Omental fat pad (tissue), 4 donors: ENCODE results near the gene MAN1C1. TPM values are rescaled to one million over a fixed set of nuclear protein-coding genes. Genes with fewer than 3 reads are reported as not detected.
"Not testable (repeated sequence)": the region's sequence is repeated elsewhere in the genome, so short reads cannot be mapped to it uniquely, and the experiment has no call there.

Experiments used
- ATAC-seq: fragments of 150-250 bp; one replicate; pipeline ENCODE4 v1.9.1; 2016; ENCODE audit warnings: mild to moderate bottlenecking, moderate library complexity; ENCODE audit not compliant: low FRiP score
- DNase-seq: peaks from one replicate; pipeline ENCODE4 v3.0.0-alpha.2; 2019; ENCODE audit warnings: low spot score
- total RNA-seq, 4 donors: library from RNA; depleted of rRNA; stranded (reverse); fragments of >200 nt; gene quantifications; one replicate each; pipeline ENCODE4 v1.1.0, GENCODE V29; 2016
- TF ChIP-seq, protein P1 (sequence below), 3 donors: fragments of 450-650 bp; IDR thresholded peaks; one replicate each; pipeline ENCODE4 v1.5.1; 2016 to 2017; ENCODE audit warnings: antibody characterized with exemption in 3 of 3, mild to moderate bottlenecking in 3 of 3, moderate library complexity in 2 of 3

The MAN1C1 gene
- total RNA-seq, 4 donors from 2014 or later: 21.0 to 47.4 (median 24.4) TPM

DNA sequence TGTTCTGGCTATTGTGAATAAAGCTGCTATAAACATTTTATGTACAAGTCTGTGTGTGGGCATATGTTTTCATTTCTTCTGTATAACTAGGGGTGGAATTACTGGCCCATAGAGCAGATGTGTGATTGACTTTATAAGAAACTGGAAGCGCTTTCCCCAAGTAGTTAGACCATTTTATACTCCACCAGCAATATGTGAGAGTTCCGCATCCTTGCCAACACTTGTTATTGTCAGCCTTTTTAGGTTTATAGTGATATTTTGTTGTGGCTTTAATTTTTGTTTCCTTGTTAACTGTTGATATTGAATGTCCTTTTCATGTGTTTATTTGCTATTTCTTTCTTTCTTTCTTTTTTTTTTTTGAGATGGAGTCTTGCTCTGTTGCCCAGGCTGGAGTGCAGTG lies 9.4 kb downstream of the MAN1C1 start:
- ATAC-seq (no peak), DNase-seq (no peak)
- TF ChIP-seq, protein P1, sequence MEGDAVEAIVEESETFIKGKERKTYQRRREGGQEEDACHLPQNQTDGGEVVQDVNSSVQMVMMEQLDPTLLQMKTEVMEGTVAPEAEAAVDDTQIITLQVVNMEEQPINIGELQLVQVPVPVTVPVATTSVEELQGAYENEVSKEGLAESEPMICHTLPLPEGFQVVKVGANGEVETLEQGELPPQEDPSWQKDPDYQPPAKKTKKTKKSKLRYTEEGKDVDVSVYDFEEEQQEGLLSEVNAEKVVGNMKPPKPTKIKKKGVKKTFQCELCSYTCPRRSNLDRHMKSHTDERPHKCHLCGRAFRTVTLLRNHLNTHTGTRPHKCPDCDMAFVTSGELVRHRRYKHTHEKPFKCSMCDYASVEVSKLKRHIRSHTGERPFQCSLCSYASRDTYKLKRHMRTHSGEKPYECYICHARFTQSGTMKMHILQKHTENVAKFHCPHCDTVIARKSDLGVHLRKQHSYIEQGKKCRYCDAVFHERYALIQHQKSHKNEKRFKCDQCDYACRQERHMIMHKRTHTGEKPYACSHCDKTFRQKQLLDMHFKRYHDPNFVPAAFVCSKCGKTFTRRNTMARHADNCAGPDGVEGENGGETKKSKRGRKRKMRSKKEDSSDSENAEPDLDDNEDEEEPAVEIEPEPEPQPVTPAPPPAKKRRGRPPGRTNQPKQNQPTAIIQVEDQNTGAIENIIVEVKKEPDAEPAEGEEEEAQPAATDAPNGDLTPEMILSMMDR (IDR thresholded peaks at IDR 0.05): no peak

DNA sequence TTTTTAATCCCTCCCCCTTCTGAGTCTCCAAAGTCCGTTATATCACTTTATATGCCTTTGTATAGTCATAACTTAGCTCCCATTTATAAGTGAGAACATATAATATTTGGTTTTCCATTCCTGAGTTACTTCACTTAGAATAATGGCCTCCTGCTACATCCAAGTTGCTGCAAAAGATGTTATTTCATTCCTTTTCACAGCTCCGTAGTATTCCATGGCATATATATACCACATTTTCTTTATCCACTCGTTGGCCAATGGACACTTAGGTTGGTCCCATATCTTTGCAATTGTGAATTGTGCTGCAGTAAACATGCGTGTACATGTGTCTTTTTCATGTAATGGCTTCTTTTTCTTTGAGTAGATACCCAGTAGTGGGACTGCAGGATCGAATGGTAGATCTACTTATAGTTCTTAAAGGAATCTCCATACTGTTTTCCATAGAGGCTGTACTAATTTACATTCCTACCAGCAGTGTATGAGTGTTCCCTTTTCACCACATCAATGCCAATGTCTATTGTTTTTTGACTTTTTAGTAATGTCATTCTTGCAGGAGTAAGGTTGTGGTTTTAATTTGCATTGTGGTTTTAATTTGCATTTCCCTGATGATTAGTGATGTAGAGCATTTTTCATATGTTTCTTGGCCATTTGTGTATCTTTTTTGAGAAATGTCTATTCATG lies 12.3 kb downstream of the MAN1C1 start:
- DNase-seq: no peak
- ATAC-seq: no peak
- TF ChIP-seq, protein P1 (IDR thresholded peaks at IDR 0.05): no peak

DNA sequence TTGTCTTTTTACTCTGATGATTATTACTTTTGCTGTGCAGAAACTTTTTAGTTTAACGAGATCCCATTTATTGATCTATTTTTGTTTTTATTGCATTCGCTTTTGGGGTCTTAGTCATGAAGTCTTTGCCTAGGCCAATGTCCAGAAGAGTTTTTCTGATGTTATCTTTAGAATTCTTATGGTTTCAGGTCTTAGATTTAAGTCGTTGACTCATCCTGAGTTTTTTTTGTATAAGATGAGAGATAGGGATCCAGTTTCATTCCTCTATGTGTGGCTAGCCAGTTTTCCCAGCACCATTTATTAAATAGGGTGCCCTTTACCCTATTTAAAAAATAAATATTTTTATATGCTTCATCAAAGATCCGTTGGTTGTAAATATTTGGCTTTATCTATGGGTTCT lies 13.2 kb downstream of the MAN1C1 start:
- TF ChIP-seq, protein P1 (IDR thresholded peaks at IDR 0.05): no peak
- ATAC-seq: no peak
- no peak for DNase-seq

DNA sequence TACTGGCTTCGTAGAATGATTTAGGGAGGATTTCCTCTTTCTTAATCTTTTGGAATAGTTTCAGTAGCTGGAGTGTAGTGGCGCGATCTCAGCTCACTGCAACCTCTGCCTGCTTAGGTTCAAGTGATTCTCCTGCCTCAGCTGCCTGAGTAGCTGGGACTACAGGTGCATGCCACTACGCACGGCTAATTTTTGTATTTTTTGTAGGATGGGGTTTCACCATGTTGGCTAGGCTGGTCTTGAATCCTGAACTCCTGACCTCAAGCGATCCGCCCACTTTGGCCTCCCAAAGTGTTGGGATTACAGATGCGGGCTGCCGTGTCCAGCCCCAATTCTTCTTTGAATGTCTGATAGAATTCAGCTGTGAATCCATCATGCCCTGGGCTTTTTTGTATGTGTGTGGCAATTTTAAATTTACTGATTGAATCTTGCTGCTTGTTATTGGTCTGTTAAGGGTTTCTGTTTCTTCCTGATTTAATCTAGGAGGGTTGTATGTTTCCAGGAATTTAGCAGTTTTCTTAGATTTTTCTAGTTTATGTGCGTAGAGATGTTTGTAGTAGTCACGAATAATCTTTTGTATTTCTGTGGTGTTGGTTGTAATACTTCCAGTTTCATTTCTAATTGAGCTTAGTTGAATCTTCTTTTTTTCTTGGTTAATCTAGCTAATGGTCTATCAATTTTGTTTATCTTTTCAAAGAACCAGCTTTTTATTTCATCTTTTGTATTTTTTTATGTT lies 15.3 kb downstream of the MAN1C1 start:
- TF ChIP-seq, protein P1 (IDR thresholded peaks at IDR 0.05): no peak
- DNase-seq (no peak), ATAC-seq (peak; percentile 57)

DNA sequence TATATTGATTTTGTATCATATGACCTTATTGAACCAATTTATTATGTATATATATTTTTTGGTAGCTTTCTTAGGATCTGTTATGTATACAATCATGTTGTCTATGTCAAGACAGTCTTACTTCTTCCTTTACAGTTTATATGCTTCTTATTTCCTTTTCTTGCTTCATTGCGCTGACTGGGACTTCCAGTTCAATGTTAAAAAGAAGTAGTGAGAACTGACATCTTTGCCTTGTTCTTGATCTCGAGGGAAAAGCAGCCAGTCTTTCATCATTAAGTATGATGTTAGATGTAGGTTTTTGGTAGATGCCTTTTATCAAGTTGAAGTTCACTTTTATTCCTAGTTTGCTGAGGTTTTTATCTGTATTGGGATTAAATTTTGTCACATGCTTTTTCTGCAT lies 17.5 kb downstream of the MAN1C1 start:
- DNase-seq: no peak
- TF ChIP-seq, protein P1 (IDR thresholded peaks at IDR 0.05): no peak
- no peak for ATAC-seq

DNA sequence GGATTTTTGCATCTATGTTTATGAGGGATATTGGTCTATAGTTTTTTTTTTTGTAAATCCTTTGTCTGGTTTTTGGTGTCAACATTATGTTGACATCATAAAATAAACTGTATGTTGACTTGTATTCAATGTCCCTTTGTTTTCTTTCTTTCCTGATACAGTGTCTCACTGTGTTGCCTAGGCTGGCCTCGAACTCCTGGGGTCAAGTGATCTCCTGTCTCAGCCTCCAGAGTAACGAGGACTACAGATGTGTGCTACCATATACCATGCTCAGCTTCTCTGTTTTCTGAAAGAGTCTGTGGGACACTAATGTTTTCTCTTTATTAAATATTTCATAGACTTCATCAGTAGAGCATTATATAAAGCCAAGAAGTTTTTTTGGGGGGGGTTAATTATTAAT lies 18.3 kb downstream of the MAN1C1 start:
- TF ChIP-seq, protein P1 (IDR thresholded peaks at IDR 0.05): no peak
- DNase-seq (no peak), ATAC-seq (no peak)

DNA sequence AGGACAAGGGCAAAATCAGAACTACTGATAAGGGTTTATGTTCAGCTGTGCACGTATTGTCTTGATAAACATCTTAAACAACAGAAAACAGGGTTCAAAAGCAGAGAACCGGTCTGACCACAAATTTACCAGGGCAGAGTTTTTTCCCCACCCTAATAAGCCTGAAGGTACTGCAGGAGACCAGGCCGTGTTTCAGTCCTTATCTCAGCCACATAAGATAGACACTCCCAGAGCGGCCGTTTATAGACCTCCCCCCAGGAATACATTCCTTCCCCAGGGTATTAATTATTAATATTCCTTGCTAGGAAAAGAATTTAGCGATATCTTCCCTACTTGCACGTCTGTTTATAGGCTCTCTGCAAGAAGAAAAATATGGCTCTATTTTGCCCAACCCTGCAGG lies 19.6 kb downstream of the MAN1C1 start:
- not testable (repeated sequence) for DNase-seq, ATAC-seq
